ENCODE data around the gene KRTAP4-12.
A peak's percentile ranks its signal among the peaks of the same experiment; 100 is the strongest.
"Not testable (repeated sequence)": the region's sequence is repeated elsewhere in the genome, so short reads cannot be mapped to it uniquely, and the experiment has no call there.

The KRTAP4-12 gene

GRCh38 chr17:41125064-41125463, 1.1 kb upstream of the KRTAP4-12 start:
- DNase-seq = no peak

- DNase-seq = not testable (repeated sequence)
Measured at GRCh38 chr17:41123292-41123990, 541 bp downstream of the KRTAP4-12 start.

- DNase-seq = no peak
Measured at GRCh38 chr17:41121742-41122141, 2.2 kb downstream of the KRTAP4-12 start.

GRCh38 chr17:41119696-41120690, 4.0 kb downstream of the KRTAP4-12 start:
- peak in 1 of 3 donors; percentile 33 for DNase-seq

- DNase-seq = no peak
Measured at GRCh38 chr17:41118721-41119120, 5.3 kb downstream of the KRTAP4-12 start.

GRCh38 chr17:41117846-41118386, 6.1 kb downstream of the KRTAP4-12 start, which contains the start of gene KRTAP4-11:
Gene KRTAP4-11 (minus strand): TSS chr17:41118373. CDS start chr17:41118315, 58 bp downstream.
- DNase-seq = not testable (repeated sequence)

- peak; percentile 28 to 44 (median 40) for DNase-seq
Measured at GRCh38 chr17:41116297-41116696, 7.7 kb downstream of the KRTAP4-12 start.

- no peak for DNase-seq
Measured at GRCh38 chr17:41111151-41111885, 12.7 kb downstream of the KRTAP4-12 start.

- DNase-seq = not testable (repeated sequence)
Measured at GRCh38 chr17:41108728-41109386, 15.1 kb downstream of the KRTAP4-12 start.

- peak in 1 of 3 donors; percentile 26 for DNase-seq
Measured at GRCh38 chr17:41107941-41108450, 16.0 kb downstream of the KRTAP4-12 start.

- not testable (repeated sequence) for DNase-seq
Measured at GRCh38 chr17:41105347-41105746, 18.6 kb downstream of the KRTAP4-12 start, which contains the start of gene KRTAP4-9. Gene KRTAP4-9 (plus strand): TSS chr17:41105389. CDS start chr17:41105389, 0 bp downstream.

GRCh38 chr17:41104386-41105038, 19.5 kb downstream of the KRTAP4-12 start:
- DNase-seq = not testable (repeated sequence)

- DNase-seq = no peak
Measured at GRCh38 chr17:41103896-41104295, 20.1 kb downstream of the KRTAP4-12 start.

- no peak for DNase-seq
Measured at GRCh38 chr17:41101586-41102259, 22.3 kb downstream of the KRTAP4-12 start, which contains the start of gene KRTAP4-16. Gene KRTAP4-16 (minus strand): TSS chr17:41102209. CDS start chr17:41102209, 0 bp downstream.

- not testable (repeated sequence) for DNase-seq
Measured at GRCh38 chr17:41099682-41100480, 24.1 kb downstream of the KRTAP4-12 start.

- no peak for DNase-seq
Measured at GRCh38 chr17:41098481-41098880, 25.5 kb downstream of the KRTAP4-12 start.

- no peak for DNase-seq
Measured at GRCh38 chr17:41098042-41098441, 25.9 kb downstream of the KRTAP4-12 start, which contains the start of gene KRTAP4-8. Gene KRTAP4-8 (minus strand): TSS chr17:41098142. CDS start chr17:41098084, 58 bp downstream.

- no peak for DNase-seq
Measured at GRCh38 chr17:41096055-41096454, 27.9 kb downstream of the KRTAP4-12 start.

- not testable (repeated sequence) for DNase-seq
Measured at GRCh38 chr17:41088760-41089352, 35.1 kb downstream of the KRTAP4-12 start.
